HepG2 (cell line): Measurements from ENCODE around the gene NT5C. TPM values are rescaled to one million over a fixed set of nuclear protein-coding genes. Genes with fewer than 3 reads are reported as not detected.

ENCODE experiments used
- GTF3A ChIP-seq: sonication (generic); formaldehyde crosslinking; conservative IDR thresholded peaks from 2 replicates; pipeline ENCODE4 v1.4.0; 2020; ENCODE audit warnings: mild to moderate bottlenecking, missing genetic modification reagents
- HNF1A ChIP-seq, 2 experiments: sonication (generic) in 1 of 2; formaldehyde crosslinking in 1 of 2; IDR thresholded peaks; 2 replicates each; pipeline versions ENCODE4 v1.4.0 to v1.6.1; 2016 to 2020; ENCODE audit warnings: borderline replicate concordance in 1 of 2, low read depth in 1 of 2, mild to moderate bottlenecking in 1 of 2, missing genetic modification reagents in 1 of 2
- MAFF ChIP-seq: IDR thresholded peaks from 2 replicates; pipeline ENCODE4 v1.6.1; 2011; ENCODE audit warnings: low read depth, low read length, improper control_type of control experiment
- MIER2 ChIP-seq: IDR thresholded peaks from 2 replicates; pipeline ENCODE4 v1.6.1; 2016; ENCODE audit warnings: missing biosample characterization, missing genetic modification reagents
- MYC ChIP-seq: sonication (generic); formaldehyde crosslinking; IDR thresholded peaks from 2 replicates; pipeline ENCODE4 v1.9.0; 2021; ENCODE audit warnings: missing genetic modification reagents, borderline replicate concordance
- SAFB2 ChIP-seq: sonication (generic); formaldehyde crosslinking; IDR thresholded peaks from 2 replicates; pipeline ENCODE4 v1.5.1; 2020; ENCODE audit warnings: missing genetic modification reagents, low read depth, mild to moderate bottlenecking, borderline replicate concordance
- ZFP36L1 ChIP-seq: sonication (generic); formaldehyde crosslinking; IDR thresholded peaks from 2 replicates; pipeline ENCODE4 v1.8.0; 2022; ENCODE audit warnings: mild to moderate bottlenecking, missing genetic modification reagents, moderate library complexity
- ZFX ChIP-seq: sonication (generic); formaldehyde crosslinking; IDR thresholded peaks from 2 replicates; pipeline ENCODE4 v1.4.0; 2020; ENCODE audit warnings: mild to moderate bottlenecking, low read depth, missing genetic modification reagents, moderate library complexity
- ZNF24 ChIP-seq: fragments of 450-650 bp; IDR thresholded peaks from 2 replicates; pipeline ENCODE4 v1.6.1; 2017; ENCODE audit warnings: antibody characterized with exemption, mild to moderate bottlenecking
- ZNF282 ChIP-seq: fragments of 450-650 bp; IDR thresholded peaks from 2 replicates; pipeline ENCODE4 v1.6.1; 2018; ENCODE audit not compliant: partially characterized antibody
- ZNF317 ChIP-seq: sonication (generic); formaldehyde crosslinking; IDR thresholded peaks from 2 replicates; pipeline ENCODE4 v1.5.0; 2020; ENCODE audit warnings: mild to moderate bottlenecking, missing genetic modification reagents
- ZNF460 ChIP-seq: sonication (generic); formaldehyde crosslinking; IDR thresholded peaks from 2 replicates; pipeline ENCODE4 v1.5.1; 2020; ENCODE audit warnings: missing genetic modification reagents, mild to moderate bottlenecking, borderline replicate concordance
- ZNF598 ChIP-seq: sonication (generic); formaldehyde crosslinking; IDR thresholded peaks from 2 replicates; pipeline ENCODE4 v1.5.1; 2020; ENCODE audit warnings: mild to moderate bottlenecking, missing genetic modification reagents, borderline replicate concordance
- ZNF615 ChIP-seq: sonication (generic); formaldehyde crosslinking; IDR thresholded peaks from 2 replicates; pipeline ENCODE4 v1.5.0; 2020; ENCODE audit warnings: mild to moderate bottlenecking, missing genetic modification reagents, borderline replicate concordance
- ZNF629 ChIP-seq: sonication (generic); formaldehyde crosslinking; conservative IDR thresholded peaks from 2 replicates; pipeline ENCODE4 v1.5.0; 2020; ENCODE audit warnings: missing genetic modification reagents
- ZXDC ChIP-seq: sonication (generic); formaldehyde crosslinking; IDR thresholded peaks from 2 replicates; pipeline ENCODE4 v1.5.0; 2020; ENCODE audit warnings: mild to moderate bottlenecking, missing genetic modification reagents
- polyA plus RNA-seq, 8 experiments: library from polyadenylated mRNA; depleted of rRNA in 3 of 8; stranded (reverse) in 7 of 8; unstranded in 1 of 8; fragments of >200 nt; fragmentation: Illumina TruSeq in 4 of 8; extraction: Trizol in 4 of 8; gene quantifications; 2 replicates each; pipeline versions ENCODE4 v1.2.1 to v1.2.3, GENCODE V29; 2011 to 2016; ENCODE audit warnings: low read depth in 4 of 8, missing spikeins in 1 of 8, mixed read lengths in 1 of 8; ENCODE audit not compliant: insufficient read depth in 1 of 8
- total RNA-seq, 5 experiments: library from RNA; depleted of rRNA; stranded (reverse); fragments of >200 nt; fragmentation: Illumina TruSeq; extraction: Trizol; gene quantifications; 2 replicates each; pipeline ENCODE4 v1.2.3, GENCODE V29; 2016; ENCODE audit warnings: low read depth in 1 of 5
- TF ChIP-seq, protein P1 (sequence below): sonication (generic); formaldehyde crosslinking; IDR thresholded peaks from 2 replicates; pipeline ENCODE4 v1.8.0; 2022; ENCODE audit warnings: missing genetic modification reagents, low read depth, mild to moderate bottlenecking, borderline replicate concordance
- TF ChIP-seq, protein P2 (sequence below): sonication (generic); formaldehyde crosslinking; IDR thresholded peaks from 2 replicates; pipeline ENCODE4 v1.4.0; 2020; ENCODE audit warnings: mild to moderate bottlenecking, missing genetic modification reagents

The NT5C gene
- total and polyA plus RNA-seq, 2 of the 13 experiments (the other 11 are each of a cell fraction or from before 2014, with no cell fraction given) = 42.8 to 48.6 TPM

GRCh38 chr17:75087558-75088453 lies 43.7 kb downstream of the NT5C start, which contains the start of gene SLC16A5 (continued):
- no peak for TF ChIP-seq ZXDC (CRISPR knock-in tag)
- TF ChIP-seq ZNF615 (CRISPR knock-in tag) = no peak
- TF ChIP-seq ZNF24 = no peak
- TF ChIP-seq ZNF317 (CRISPR knock-in tag) = no peak
- TF ChIP-seq ZNF629 (CRISPR knock-in tag) = no peak
- TF ChIP-seq MYC (CRISPR knock-in tag) = peak; percentile 25; the same call in 1 of the 2 replicates
- no peak for TF ChIP-seq HNF1A (IDR thresholded peaks at IDR 0.05; ENCODE audit: low read depth)
- TF ChIP-seq HNF1A (CRISPR knock-in tag; IDR thresholded peaks at IDR 0.05; ENCODE audit: borderline replicate concordance) = 0 out of 2 replicates have a peak, but pooled peaks have one; percentile 17
- TF ChIP-seq ZFX (CRISPR knock-in tag) = peak; percentile 84
- TF ChIP-seq ZNF460 (CRISPR knock-in tag) = no peak
- TF ChIP-seq ZNF282 = no peak
- TF ChIP-seq ZFP36L1 (CRISPR knock-in tag) = no peak
- TF ChIP-seq ZNF598 (CRISPR knock-in tag) = no peak
- no peak; the same call in 1 of the 2 replicates for TF ChIP-seq GTF3A (CRISPR knock-in tag)
- TF ChIP-seq, protein P1, sequence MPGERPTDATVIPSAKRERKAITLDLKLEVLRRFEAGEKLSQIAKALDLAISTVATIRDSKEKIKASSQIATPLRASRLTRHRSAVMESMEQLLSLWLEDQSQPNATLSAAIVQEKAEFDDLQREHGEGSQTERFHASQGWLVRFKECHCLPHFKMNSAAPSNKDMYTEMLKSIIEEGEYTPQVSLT (CRISPR knock-in tag) = no peak
- TF ChIP-seq, protein P2, sequence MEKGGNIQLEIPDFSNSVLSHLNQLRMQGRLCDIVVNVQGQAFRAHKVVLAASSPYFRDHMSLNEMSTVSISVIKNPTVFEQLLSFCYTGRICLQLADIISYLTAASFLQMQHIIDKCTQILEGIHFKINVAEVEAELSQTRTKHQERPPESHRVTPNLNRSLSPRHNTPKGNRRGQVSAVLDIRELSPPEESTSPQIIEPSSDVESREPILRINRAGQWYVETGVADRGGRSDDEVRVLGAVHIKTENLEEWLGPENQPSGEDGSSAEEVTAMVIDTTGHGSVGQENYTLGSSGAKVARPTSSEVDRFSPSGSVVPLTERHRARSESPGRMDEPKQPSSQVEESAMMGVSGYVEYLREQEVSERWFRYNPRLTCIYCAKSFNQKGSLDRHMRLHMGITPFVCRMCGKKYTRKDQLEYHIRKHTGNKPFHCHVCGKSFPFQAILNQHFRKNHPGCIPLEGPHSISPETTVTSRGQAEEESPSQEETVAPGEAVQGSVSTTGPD (CRISPR knock-in tag) = no peak
- no peak for TF ChIP-seq SAFB2
- TF ChIP-seq MAFF = no peak
- 0 out of 2 replicates have a peak, but pooled peaks have one; percentile 15 for TF ChIP-seq MIER2 (CRISPR knock-in tag)
